GM21526 (cell line): Measurements from ENCODE around the gene MINDY3.
A peak's percentile ranks its signal among the peaks of the same experiment; 100 is the strongest.
"Not testable (repeated sequence)": the region's sequence is repeated elsewhere in the genome, so short reads cannot be mapped to it uniquely, and the experiment has no call there.

ENCODE experiments used
- ATAC-seq: cut with Tn5 transposase; IDR thresholded peaks from one replicate; pipeline ENCODE4 v1.9.1; 2021; ENCODE audit warnings: moderate library complexity; ENCODE audit not compliant: unreplicated experiment, low FRiP score

Gene MINDY3

GRCh38 chr10:15782851-15783250 lies 77.5 kb downstream of the MINDY3 start:
- no peak for ATAC-seq

GRCh38 chr10:15781381-15781960 lies 78.8 kb downstream of the MINDY3 start:
- no peak for ATAC-seq

GRCh38 chr10:15780353-15781135 lies 79.8 kb downstream of the MINDY3 start:
- ATAC-seq, result no peak

DNA sequence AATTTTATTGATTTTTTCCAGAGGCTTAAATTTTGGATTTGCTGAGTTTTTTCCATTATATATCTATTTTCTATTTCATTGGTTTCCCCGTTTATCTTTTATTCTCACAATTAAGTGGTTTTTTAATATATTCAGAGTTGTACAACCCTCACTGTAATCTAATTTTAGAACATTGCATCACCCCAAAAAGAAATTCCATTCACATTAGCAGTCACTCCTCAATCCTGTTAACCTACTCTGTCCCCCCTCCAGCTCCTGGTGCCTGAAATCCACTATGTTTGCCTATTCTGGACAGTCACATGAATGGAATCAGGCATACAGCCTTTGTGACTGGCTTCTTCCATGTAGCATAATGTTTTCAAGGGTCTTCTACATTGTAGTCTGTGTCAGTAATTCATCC lies 84.8 kb downstream of the MINDY3 start:
- no peak for ATAC-seq

DNA sequence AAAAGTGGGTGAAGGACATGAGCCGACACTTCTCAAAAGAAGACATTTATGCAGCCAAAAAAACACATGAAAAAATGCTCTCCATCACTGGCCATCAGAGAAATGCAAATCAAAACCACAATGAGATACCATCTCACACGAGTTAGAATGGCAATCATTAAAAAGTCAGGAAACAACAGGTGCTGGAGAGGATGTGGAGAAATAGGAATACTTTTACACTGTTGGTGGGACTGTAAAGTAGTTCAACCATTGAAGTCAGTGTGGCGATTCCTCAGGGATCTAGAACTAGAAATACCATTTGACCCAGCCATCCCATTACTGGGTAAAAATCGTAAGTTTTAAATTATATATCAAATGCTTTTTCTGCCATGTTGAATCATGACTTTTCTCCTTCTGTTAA lies 85.8 kb downstream of the MINDY3 start:
- ATAC-seq, result not testable (repeated sequence)

GRCh38 chr10:15764892-15765454 lies 95.3 kb downstream of the MINDY3 start:
- ATAC-seq, result no peak

DNA sequence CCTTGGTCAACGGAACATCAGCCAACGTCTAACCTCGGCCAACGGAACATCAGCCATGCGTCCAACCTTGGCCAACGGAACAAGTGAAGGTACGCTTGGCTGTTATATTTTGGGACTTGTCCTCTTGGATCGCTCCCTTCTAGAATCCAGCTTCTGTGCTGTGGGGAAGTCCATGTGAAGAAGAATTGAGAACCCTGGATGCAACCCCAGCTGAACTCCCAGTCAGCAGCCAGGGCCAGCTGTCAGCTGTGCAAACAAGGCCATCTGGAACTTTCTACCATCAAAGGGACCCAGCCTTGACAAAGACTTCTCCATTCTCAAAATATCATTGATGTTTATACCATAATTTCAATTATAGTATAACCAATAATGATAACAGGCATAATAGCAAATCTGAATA lies 97.3 kb downstream of the MINDY3 start:
- no peak for ATAC-seq

DNA sequence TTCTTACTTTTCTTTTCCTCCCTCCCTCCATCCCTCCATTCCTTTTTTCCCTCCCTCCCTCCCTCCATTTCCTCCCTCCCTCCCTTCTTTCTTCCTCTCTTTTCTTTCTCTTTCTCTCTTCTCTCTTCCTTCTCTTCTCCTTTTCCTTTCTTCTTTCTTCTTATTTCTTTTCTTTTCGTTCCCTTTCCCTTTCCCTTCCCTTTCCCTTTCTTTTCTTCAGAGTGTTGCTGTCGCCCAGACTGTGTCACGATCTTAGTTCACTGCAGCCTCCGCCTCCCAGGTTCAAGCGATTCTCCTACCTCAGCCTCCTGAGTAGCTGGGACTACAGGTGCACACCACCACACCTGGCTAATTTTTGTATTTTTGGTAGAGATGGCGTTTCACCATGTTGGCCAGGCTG lies 98.1 kb downstream of the MINDY3 start:
- ATAC-seq, result not testable (repeated sequence)

DNA sequence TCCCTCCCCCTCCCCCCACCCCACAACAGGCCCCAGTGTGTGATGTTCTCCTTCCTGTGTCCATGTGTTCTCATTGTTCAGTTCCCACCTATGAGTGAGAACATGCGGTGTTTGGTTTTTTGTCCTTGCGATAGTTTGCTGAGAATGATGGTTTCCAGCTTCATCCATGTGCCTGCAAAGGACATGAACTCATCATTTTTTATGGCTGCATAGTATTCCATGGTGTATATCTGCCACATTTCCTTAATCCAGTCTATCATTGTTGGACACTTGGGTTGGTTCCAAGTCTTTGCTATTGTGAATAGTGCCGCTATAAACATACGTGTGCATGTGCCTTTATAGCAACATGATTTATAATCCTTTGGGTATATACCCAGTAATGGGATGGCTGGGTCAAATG lies 99.1 kb downstream of the MINDY3 start:
- ATAC-seq, result not testable (repeated sequence)

- no peak for ATAC-seq
Observed at GRCh38 chr10:15760681-15761080, 99.6 kb downstream of the MINDY3 start.

DNA sequence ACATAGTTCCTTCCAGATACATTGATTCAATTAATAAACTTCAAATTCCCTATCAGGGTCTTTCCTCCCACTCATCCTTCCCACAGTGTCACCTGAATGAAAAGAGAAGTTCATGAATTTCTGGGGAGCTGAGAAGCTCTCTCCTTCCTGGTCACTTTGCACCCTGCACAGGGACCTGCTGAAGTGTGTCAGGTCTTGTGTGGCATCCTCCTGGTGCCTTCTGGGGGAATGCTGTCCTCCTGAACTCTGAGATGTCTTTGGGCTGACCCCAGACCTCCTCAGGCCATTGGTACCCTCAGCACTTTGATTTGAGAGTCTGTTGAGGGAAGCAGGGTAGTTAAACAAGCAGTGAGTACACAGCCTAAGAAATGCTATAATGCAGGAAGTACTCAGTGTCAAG lies 101.0 kb downstream of the MINDY3 start:
- no peak for ATAC-seq

DNA sequence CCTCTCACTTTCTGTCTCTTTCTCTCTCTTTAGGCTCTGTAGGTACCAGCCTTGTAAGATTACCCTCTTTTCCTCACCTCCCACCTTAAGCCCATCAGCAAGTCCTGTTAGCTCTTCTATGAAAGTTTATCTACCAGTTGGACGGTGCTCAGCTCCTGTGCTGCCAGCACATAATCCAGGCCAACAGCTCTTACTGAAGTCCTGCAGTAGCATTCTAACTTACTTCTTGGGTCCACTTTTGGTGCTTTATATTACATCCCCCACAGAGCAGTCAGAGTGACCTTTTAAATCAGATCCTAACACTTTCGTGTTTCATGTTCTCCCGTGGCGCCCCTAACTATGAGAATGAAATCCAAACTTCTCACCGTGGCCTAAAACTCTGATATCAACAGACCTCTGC lies 101.7 kb downstream of the MINDY3 start:
- no peak for ATAC-seq

GRCh38 chr10:15754937-15755336 lies 105.4 kb downstream of the MINDY3 start:
- ATAC-seq, result no peak

GRCh38 chr10:15751046-15751445 lies 109.3 kb downstream of the MINDY3 start:
- ATAC-seq, result no peak

- no peak for ATAC-seq
Observed at GRCh38 chr10:15748126-15748525, 112.2 kb downstream of the MINDY3 start.

GRCh38 chr10:15747632-15748031 lies 112.7 kb downstream of the MINDY3 start:
- ATAC-seq, result no peak

- ATAC-seq, result no peak
Observed at GRCh38 chr10:15745751-15746150, 114.6 kb downstream of the MINDY3 start.

DNA sequence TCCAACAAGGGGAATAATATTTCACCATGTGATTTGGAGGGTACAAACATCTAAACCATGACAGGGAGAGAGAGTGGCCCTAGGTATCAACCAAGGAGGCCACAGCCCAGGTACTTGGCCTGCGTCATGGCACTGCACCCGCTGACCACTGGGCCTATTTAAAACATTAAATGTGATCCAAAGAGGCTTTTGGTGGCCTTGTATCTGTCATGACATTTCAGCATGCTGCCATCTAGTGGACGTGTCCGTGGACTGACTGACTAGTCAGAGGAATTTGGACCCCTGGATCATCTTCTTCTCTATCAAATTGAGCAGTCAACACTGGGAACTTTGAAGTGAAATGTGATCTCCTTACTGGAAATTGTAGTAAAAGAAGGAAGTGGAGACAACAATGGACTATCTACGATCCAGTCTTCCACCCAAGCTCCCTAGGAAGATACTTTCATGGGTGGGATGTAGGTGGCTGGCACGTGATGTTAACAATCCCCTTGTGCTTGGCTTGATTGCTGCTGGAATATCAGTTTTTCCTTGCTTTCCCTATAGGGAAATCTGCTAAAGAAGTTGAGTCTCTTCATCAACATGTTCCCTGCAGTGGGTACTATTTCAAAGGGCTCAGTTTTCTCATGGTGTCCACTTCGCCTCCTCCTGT lies 116.0 kb downstream of the MINDY3 start:
- peak; percentile 73 for ATAC-seq

DNA sequence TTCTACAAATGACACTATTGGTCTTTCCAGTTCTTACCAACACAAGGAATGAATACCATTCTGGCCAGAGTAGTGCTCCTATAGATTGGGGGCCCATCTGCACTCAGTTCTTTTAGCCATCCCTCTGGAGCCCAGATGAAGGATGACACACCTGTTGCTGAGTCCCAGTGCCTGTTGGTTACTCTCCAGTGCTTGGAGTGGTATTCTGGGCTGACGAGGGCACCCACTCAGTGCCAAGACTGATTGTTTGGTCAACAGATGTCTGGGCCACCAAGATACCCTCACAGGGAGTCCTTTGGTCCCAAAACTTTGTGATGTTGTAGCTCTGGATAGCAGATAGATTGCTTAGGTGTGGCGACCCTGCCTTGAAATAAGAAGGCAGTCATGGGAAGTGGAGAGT lies 116.9 kb downstream of the MINDY3 start:
- ATAC-seq, result no peak

DNA sequence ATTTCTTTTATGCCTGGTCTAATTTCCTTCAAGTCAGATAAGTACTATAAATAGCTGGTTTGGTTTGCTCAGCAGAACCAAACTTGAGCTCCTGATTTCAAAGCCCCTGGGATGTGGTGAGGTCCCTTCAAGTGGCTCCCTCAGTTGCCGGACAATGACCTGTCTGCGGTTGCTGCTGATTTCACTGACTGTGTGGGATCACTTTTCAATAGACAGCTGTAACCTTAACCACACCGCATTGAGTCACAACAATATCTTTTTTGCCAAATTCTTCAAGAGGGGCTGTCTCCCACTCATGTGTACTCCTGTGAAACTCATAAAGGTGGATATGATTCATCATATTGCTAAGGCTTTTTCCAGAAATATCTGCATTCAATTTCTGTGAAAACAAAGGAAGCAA lies 117.5 kb downstream of the MINDY3 start:
- ATAC-seq, result no peak

GRCh38 chr10:15742102-15742501 lies 118.2 kb downstream of the MINDY3 start:
- no peak for ATAC-seq
